Stimulated activated CD8-positive, alpha-beta memory T cell treated with anti-CD3 and anti-CD28 coated beads, Interleukin-2, amount 100 ng/mL, for 48 hours (primary cell): ENCODE results near the gene RBP5.
"Not testable (repeated sequence)": the region's sequence is repeated elsewhere in the genome, so short reads cannot be mapped to it uniquely, and the experiment has no call there.

Experiments used
- DNase-seq, 2 donors: peaks; one replicate each; pipeline ENCODE4 v3.0.0-alpha.2; 2020; ENCODE audit warnings: low read depth in 2 of 2

RBP5 gene

GRCh38 chr12:7122811-7123769 lies 5.6 kb downstream of the RBP5 start:
- DNase-seq = no peak

- DNase-seq = no peak
These were observed 7.4 kb downstream of the RBP5 start for GRCh38 chr12:7121324-7121723.

GRCh38 chr12:7120166-7120565 lies 8.5 kb downstream of the RBP5 start:
- DNase-seq = no peak

GRCh38 chr12:7118881-7119280 lies 9.8 kb downstream of the RBP5 start:
- no peak for DNase-seq

GRCh38 chr12:7117670-7118069 lies 11.0 kb downstream of the RBP5 start:
- DNase-seq = no peak

- DNase-seq = no peak
These were observed 11.8 kb downstream of the RBP5 start for GRCh38 chr12:7116916-7117315.

GRCh38 chr12:7116196-7116595 lies 12.5 kb downstream of the RBP5 start:
- DNase-seq = no peak

GRCh38 chr12:7114851-7115250 lies 13.8 kb downstream of the RBP5 start:
- DNase-seq = no peak

- DNase-seq = no peak
These were observed 14.7 kb downstream of the RBP5 start for GRCh38 chr12:7114008-7114407.

- no peak for DNase-seq
These were observed 15.3 kb downstream of the RBP5 start for GRCh38 chr12:7113389-7113871.

GRCh38 chr12:7112041-7112440 lies 16.6 kb downstream of the RBP5 start:
- DNase-seq = no peak

- DNase-seq = no peak
These were observed 18.0 kb downstream of the RBP5 start for GRCh38 chr12:7110661-7111060.

- DNase-seq = no peak
These were observed 19.1 kb downstream of the RBP5 start for GRCh38 chr12:7109572-7109920.

- DNase-seq = peak; percentile 75 to 82
These were observed 19.7 kb downstream of the RBP5 start, which contains the start of gene C1RL for GRCh38 chr12:7108796-7109571. C1RL (minus strand) TSS chr12:7109214; CDS start chr12:7109180, 34 bp downstream.

GRCh38 chr12:7108003-7108795 lies 20.5 kb downstream of the RBP5 start:
- DNase-seq = peak; percentile 69 to 70

- no peak for DNase-seq
These were observed 21.1 kb downstream of the RBP5 start for GRCh38 chr12:7107636-7108002.

- DNase-seq = not testable (repeated sequence)
These were observed 21.5 kb downstream of the RBP5 start for GRCh38 chr12:7107181-7107580.

GRCh38 chr12:7106082-7106481 lies 22.6 kb downstream of the RBP5 start:
- DNase-seq = no peak

GRCh38 chr12:7103837-7104584 lies 24.7 kb downstream of the RBP5 start:
- no peak for DNase-seq

- DNase-seq = no peak
These were observed 26.1 kb downstream of the RBP5 start for GRCh38 chr12:7102582-7102981.

GRCh38 chr12:7101694-7102131 lies 27.0 kb downstream of the RBP5 start:
- no peak for DNase-seq
